Progenitor cell of endocrine pancreas (in vitro differentiated cells): Measurements from ENCODE around the gene FAM240B. TPM values are rescaled to one million over a fixed set of nuclear protein-coding genes. Genes with fewer than 3 reads are reported as not detected.

Experiments
- DNase-seq: peaks from one replicate; pipeline ENCODE4 v3.0.0; 2021; ENCODE audit warnings: low spot score; ENCODE audit not compliant: unreplicated experiment
- H3K27ac Mint-ChIP-seq: 2 replicates; pipeline ENCODE4 v1.8.0; 2021; ENCODE audit warnings: mild to moderate bottlenecking, moderate library complexity, mixed read lengths
- H3K27me3 Mint-ChIP-seq: 2 replicates; pipeline ENCODE4 v1.8.0; 2021; ENCODE audit warnings: mixed read lengths
- H3K36me3 Mint-ChIP-seq: 2 replicates; pipeline ENCODE4 v1.8.0; 2022; ENCODE audit warnings: mixed read lengths; ENCODE audit not compliant: insufficient read depth
- H3K4me1 Mint-ChIP-seq: 2 replicates; pipeline ENCODE4 v1.8.0; 2021; ENCODE audit warnings: low read depth, mixed read lengths
- H3K4me3 Mint-ChIP-seq: 2 replicates; pipeline ENCODE4 v1.8.0; 2021; ENCODE audit warnings: low read depth, mild to moderate bottlenecking, moderate library complexity, mixed read lengths
- H3K9me3 Mint-ChIP-seq: 2 replicates; pipeline ENCODE4 v1.8.0; 2021; ENCODE audit warnings: low read depth, mixed read lengths
- CTCF ChIP-seq: fragments of 200-600 bp; sonication (generic); IDR thresholded peaks from one replicate; pipeline ENCODE4 v1.5.0; 2021; ENCODE audit warnings: antibody characterized with exemption, mild to moderate bottlenecking; ENCODE audit not compliant: unreplicated experiment
- total RNA-seq: library from RNA; stranded (reverse); gene quantifications from 2 replicates; pipeline ENCODE4 v1.2.1, GENCODE V29; 2021

The FAM240B gene
- total RNA-seq, 1 donor from 2014 or later = not detected

GRCh38 chr9:38683336-38683735 is 36.6 kb downstream of the FAM240B start:
- no peak overlapping the region for H3K4me3 Mint-ChIP-seq

GRCh38 chr9:38682713-38683112 is 37.2 kb downstream of the FAM240B start:
- H3K4me1 Mint-ChIP-seq = peaks cover 13% of the 10 kb centered on the region

More at GRCh38 chr9:38683336-38683735, 36.6 kb downstream of the FAM240B start:
- H3K36me3 Mint-ChIP-seq = no peaks in the 10 kb centered on the region
- no peak for TF ChIP-seq CTCF
- H3K27me3 Mint-ChIP-seq = peaks cover 24% of the 10 kb centered on the region
- peaks cover 13% of the 10 kb centered on the region for H3K4me1 Mint-ChIP-seq
- no peaks in the 10 kb centered on the region for H3K9me3 Mint-ChIP-seq
- no peak overlapping the region for H3K27ac Mint-ChIP-seq
- DNase-seq = no peak

GRCh38 chr9:38681747-38682227 is 38.1 kb downstream of the FAM240B start:
- Mint-ChIP-seq H3K36me3 (no peaks in the 10 kb centered on the region), H3K4me3 (no peak overlapping the region), H3K9me3 (no peaks in the 10 kb centered on the region), H3K27ac (no peak overlapping the region), H3K4me1 (peaks cover 12% of the 10 kb centered on the region), H3K27me3 (peaks cover 28% of the 10 kb centered on the region)
- TF ChIP-seq CTCF = no peak
- no peak for DNase-seq

More at GRCh38 chr9:38682713-38683112, 37.2 kb downstream of the FAM240B start:
- Mint-ChIP-seq H3K36me3 (no peaks in the 10 kb centered on the region), H3K27me3 (peaks cover 26% of the 10 kb centered on the region), H3K9me3 (no peaks in the 10 kb centered on the region), H3K27ac (no peak overlapping the region), H3K4me3 (no peak overlapping the region)
- DNase-seq = no peak
- no peak for TF ChIP-seq CTCF

GRCh38 chr9:38680837-38681445 is 39.0 kb downstream of the FAM240B start:
- DNase-seq = no peak
- Mint-ChIP-seq H3K9me3 (no peaks in the 10 kb centered on the region), H3K36me3 (no peaks in the 10 kb centered on the region), H3K27ac (no peak overlapping the region), H3K27me3 (peaks cover 31% of the 10 kb centered on the region), H3K4me1 (peaks cover 10% of the 10 kb centered on the region), H3K4me3 (no peak overlapping the region)
- TF ChIP-seq CTCF = no peak

- Mint-ChIP-seq H3K27me3 (peaks cover 42% of the 10 kb centered on the region), H3K9me3 (no peaks in the 10 kb centered on the region), H3K27ac (no peak overlapping the region), H3K4me3 (no peak overlapping the region), H3K36me3 (no peaks in the 10 kb centered on the region), H3K4me1 (peaks cover 9% of the 10 kb centered on the region)
- no peak for DNase-seq
- no peak for TF ChIP-seq CTCF
Observed at GRCh38 chr9:38677660-38678303, 42.2 kb downstream of the FAM240B start.
